PC-3 (cell line): Measurements from ENCODE around the gene MAPKAPK3. TPM values are rescaled to one million over a fixed set of nuclear protein-coding genes. Genes with fewer than 3 reads are reported as not detected.
A peak's percentile ranks its signal among the peaks of the same experiment; 100 is the strongest.

ENCODE experiments used
- ATAC-seq: fragments of 200-7000 bp; cut with Tn5 transposase; 2 replicates; pipeline ENCODE4 v1.9.1; 2020; ENCODE audit warnings: mild to moderate bottlenecking, moderate library complexity
- BruUV-seq: library from RNA; stranded (reverse); fragments of 400-500 nt; replicated peaks from 2 replicates; lab custom pipeline; 2021; lab: Mats Ljungman, UMichigan
- CTCF ChIA-PET: fragments of 300-600 bp; sonication (Branson Sonifier 250); formaldehyde crosslinking; loops from one replicate; lab custom pipeline; 2022; ENCODE audit warnings: antibody characterized with exemption; lab: Charles Lee
- POLR2A ChIA-PET: fragments of 300-600 bp; sonication (Branson Sonifier 250); formaldehyde crosslinking; loops from one replicate; lab custom pipeline; 2022; ENCODE audit warnings: antibody characterized with exemption; ENCODE audit not compliant: unreplicated experiment; lab: Charles Lee
- DNase-seq: peaks from one replicate; pipeline ENCODE4 v3.0.0-alpha.2; 2015
- H2AFZ ChIP-seq: fragments of 300-600 bp; sonication (generic); 2 replicates; pipeline ENCODE4 v1.6.0; 2016; ENCODE audit warnings: antibody characterized with exemption, low read length
- H3F3A ChIP-seq: fragments of 300-600 bp; sonication (generic); one replicate; pipeline ENCODE4 v1.6.0; 2017; ENCODE audit warnings: antibody characterized with exemption, low read length, control low read depth, mild to moderate bottlenecking; ENCODE audit not compliant: unreplicated experiment
- H3K27ac ChIP-seq: fragments of 300-600 bp; sonication (generic); 2 replicates; pipeline ENCODE4 v1.5.1; 2016; ENCODE audit warnings: mild to moderate bottlenecking, low read length
- H3K27me3 ChIP-seq: fragments of 300-600 bp; sonication (generic); 2 replicates; pipeline ENCODE4 v1.6.1; 2016; ENCODE audit warnings: low read length, mixed read lengths
- H3K36me3 ChIP-seq: fragments of 300-600 bp; sonication (generic); 2 replicates; pipeline ENCODE4 v1.6.1; 2016; ENCODE audit warnings: low read depth, mixed run types, low read length, mixed read lengths
- H3K4me1 ChIP-seq: fragments of 300-600 bp; sonication (generic); 2 replicates; pipeline ENCODE4 v1.5.1; 2016; ENCODE audit warnings: low read length; ENCODE audit not compliant: insufficient read depth
- H3K4me2 ChIP-seq: fragments of 300-600 bp; sonication (generic); 2 replicates; pipeline ENCODE4 v1.6.0; 2016; ENCODE audit warnings: low read length
- H3K4me3 ChIP-seq: fragments of 300-600 bp; sonication (generic); 2 replicates; pipeline ENCODE4 v1.5.1; 2016; ENCODE audit warnings: mild to moderate bottlenecking, low read length, mixed read lengths
- H3K79me2 ChIP-seq: fragments of 300-600 bp; sonication (generic); 2 replicates; pipeline ENCODE4 v1.6.1; 2017; ENCODE audit warnings: low read length, mixed read lengths
- H3K9ac ChIP-seq: fragments of 300-600 bp; sonication (generic); 2 replicates; pipeline ENCODE4 v1.6.0; 2016; ENCODE audit warnings: mild to moderate bottlenecking, low read length
- H3K9me2 ChIP-seq: fragments of 300-600 bp; sonication (generic); replicated peaks from 2 replicates; pipeline ENCODE4 v1.6.1; 2016; ENCODE audit warnings: mixed run types, low read length, mixed read lengths
- H3K9me3 ChIP-seq: fragments of 300-600 bp; sonication (generic); 2 replicates; pipeline ENCODE4 v1.6.1; 2016; ENCODE audit warnings: low read length, mixed read lengths
- H4K20me1 ChIP-seq: fragments of 300-600 bp; sonication (generic); 2 replicates; pipeline ENCODE4 v1.6.1; 2016; ENCODE audit warnings: low read length, mixed read lengths
- CTCF ChIP-seq: fragments of 300-600 bp; sonication (generic); conservative IDR thresholded peaks from 2 replicates; pipeline ENCODE4 v1.5.1; 2017; ENCODE audit warnings: antibody characterized with exemption, low read depth, mild to moderate bottlenecking, low read length
- EZH2 ChIP-seq: fragments of 300-600 bp; sonication (generic); IDR thresholded peaks from one replicate; pipeline ENCODE4 v1.6.1; 2017; ENCODE audit warnings: antibody characterized with exemption, mild to moderate bottlenecking, low read length; ENCODE audit not compliant: unreplicated experiment
- EZH2phosphoT487 ChIP-seq: fragments of 300-600 bp; sonication (generic); IDR thresholded peaks from 2 replicates; pipeline ENCODE4 v1.6.1; 2018; ENCODE audit warnings: mild to moderate bottlenecking, antibody characterized with exemption, low read length, borderline replicate concordance
- intact Hi-C: fragments of 100-400 bp; cut with micrococcal nuclease; formaldehyde crosslinking; loops from 2 replicates; pipeline ENCODE4 v1.9.0; 2023
- total RNA-seq: library from RNA; depleted of rRNA; stranded (reverse); fragments of >200 nt; gene quantifications from 2 replicates; pipeline ENCODE4 v1.2.3, GENCODE V29; 2014

The MAPKAPK3 gene
- total RNA-seq, 1 experiment from 2014 or later: 142 TPM

- no peak for TF ChIP-seq EZH2phosphoT487
- no peak for TF ChIP-seq EZH2
- no peak for TF ChIP-seq CTCF
- no peaks in the 10 kb centered on the region for H3K79me2 ChIP-seq
- H3F3A ChIP-seq: no peaks in the 10 kb centered on the region
- ATAC-seq: no peak
- H3K9ac ChIP-seq: no peak overlapping the region
- intact Hi-C loops: no loop called here
- no peaks in the 10 kb centered on the region for H3K9me2 ChIP-seq
- H3K27ac ChIP-seq: no peak overlapping the region
- no peaks in the 10 kb centered on the region for H3K27me3 ChIP-seq
- H4K20me1 ChIP-seq: no peaks in the 10 kb centered on the region
- no peaks in the 10 kb centered on the region for H3K9me3 ChIP-seq
- no peaks in the 10 kb centered on the region for H3K4me1 ChIP-seq
- no peak overlapping the region for H3K4me2 ChIP-seq
- H3K36me3 ChIP-seq: peaks cover 15% of the 10 kb centered on the region; the same call in 1 of the 2 replicates
- CTCF ChIA-PET: interaction anchor here (4.4 kb wide), 1 partner anchor 35 kb away, joined by 40 read pairs; the partner anchor contains the start of gene MAPKAPK3
- H2AFZ ChIP-seq: no peak overlapping the region
- no TSS peak for BruUV-seq
- POLR2A ChIA-PET: no interaction called here
- no peak overlapping the region for H3K4me3 ChIP-seq
- no peak for DNase-seq
Measured at GRCh38 chr3:50651445-50651844, 34.5 kb downstream of the MAPKAPK3 start.

GRCh38 chr3:50651920-50652529 lies 35.1 kb downstream of the MAPKAPK3 start:
- Histone ChIP-seq H3K4me3 (no peak overlapping the region), H3F3A (no peaks in the 10 kb centered on the region), H2AFZ (no peak overlapping the region), H3K9ac (no peak overlapping the region), H3K27me3 (no peaks in the 10 kb centered on the region), H3K9me3 (no peaks in the 10 kb centered on the region), H4K20me1 (no peaks in the 10 kb centered on the region), H3K79me2 (no peaks in the 10 kb centered on the region), H3K4me2 (no peak overlapping the region), H3K4me1 (no peaks in the 10 kb centered on the region), H3K9me2 (no peaks in the 10 kb centered on the region), H3K27ac (no peak overlapping the region), H3K36me3 (peaks cover 11% of the 10 kb centered on the region; the same call in 1 of the 2 replicates)
- no peak for ATAC-seq
- no peak for TF ChIP-seq CTCF
- no peak for TF ChIP-seq EZH2phosphoT487
- TF ChIP-seq EZH2: no peak
- BruUV-seq: no TSS peak
- intact Hi-C loops: loop anchor here (1.0 kb wide), 1 partner anchor 36 kb away; no protein-coding TSS in a partner anchor
- ChIA-PET CTCF (interaction anchor here (0.5 to 4.4 kb wide), 7 partner anchors 8 to 1990 kb away, joined by 3 to 40 read pairs (median 3); partner anchors contain the start of gene MAPKAPK3), POLR2A (no interaction called here)
- no peak for DNase-seq

- H3K4me3 ChIP-seq: no peak overlapping the region
- no TSS peak for BruUV-seq
- POLR2A ChIA-PET: no interaction called here
Measured at GRCh38 chr3:50652709-50653108, 35.8 kb downstream of the MAPKAPK3 start.

More at GRCh38 chr3:50652709-50653108, 35.8 kb downstream of the MAPKAPK3 start:
- Histone ChIP-seq H3K9me3 (no peaks in the 10 kb centered on the region), H3F3A (no peaks in the 10 kb centered on the region), H3K9me2 (no peaks in the 10 kb centered on the region), H3K27ac (no peak overlapping the region), H3K4me2 (no peak overlapping the region), H3K9ac (no peak overlapping the region), H3K79me2 (no peaks in the 10 kb centered on the region), H3K4me1 (no peaks in the 10 kb centered on the region), H4K20me1 (no peaks in the 10 kb centered on the region), H3K36me3 (peaks cover 7% of the 10 kb centered on the region; the same call in 1 of the 2 replicates), H2AFZ (no peak overlapping the region), H3K27me3 (no peaks in the 10 kb centered on the region)
- CTCF ChIA-PET: interaction anchor here (0.7 to 4.4 kb wide), 9 partner anchors 8 to 1989 kb away, joined by 3 to 40 read pairs (median 3); partner anchors contain the start of genes CISH and MAPKAPK3
- ATAC-seq (peak; percentile 80), DNase-seq (peak; percentile 76)
- intact Hi-C loops: loop anchor here (1.0 kb wide), 1 partner anchor 36 kb away; no protein-coding TSS in a partner anchor
- peak; percentile 81 for TF ChIP-seq CTCF
- no peak for TF ChIP-seq EZH2phosphoT487
